ENCODE results near the gene RAMP3. TPM values are rescaled to one million over a fixed set of nuclear protein-coding genes. Genes with fewer than 3 reads are reported as not detected.
"Not testable (repeated sequence)": the region's sequence is repeated elsewhere in the genome, so short reads cannot be mapped to it uniquely, and the experiment has no call there.

The RAMP3 gene
- total RNA-seq, 1 donor = not detected

DNA sequence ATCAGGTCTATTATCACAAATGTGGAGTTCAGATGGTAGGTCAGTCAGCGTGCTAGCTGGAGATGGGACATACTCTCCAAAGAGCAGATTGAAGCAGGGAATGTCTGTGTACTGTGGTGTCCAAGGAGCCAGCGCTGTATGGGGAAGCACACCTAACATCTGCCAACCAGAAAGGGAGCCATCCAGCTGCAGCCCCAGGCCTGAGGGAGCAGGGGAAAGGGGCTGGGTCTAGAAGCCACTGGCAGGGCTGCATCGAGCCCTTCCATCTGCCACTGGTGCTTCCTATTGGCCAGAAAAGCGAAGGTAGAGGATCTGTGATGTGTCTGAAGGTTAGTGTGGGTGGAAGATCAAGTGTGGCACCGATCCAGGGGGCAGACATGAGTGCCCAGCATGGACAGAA lies 8.0 kb upstream of the RAMP3 start:
- DNase-seq (ENCODE audit: low read depth) = no peak
- TF ChIP-seq CTCF (IDR thresholded peaks at IDR 0.05; ENCODE audit: insufficient read depth, low read length) = no peak
- no peak overlapping the region for H3K4me3 ChIP-seq (ENCODE audit: low read depth, low read length)

DNA sequence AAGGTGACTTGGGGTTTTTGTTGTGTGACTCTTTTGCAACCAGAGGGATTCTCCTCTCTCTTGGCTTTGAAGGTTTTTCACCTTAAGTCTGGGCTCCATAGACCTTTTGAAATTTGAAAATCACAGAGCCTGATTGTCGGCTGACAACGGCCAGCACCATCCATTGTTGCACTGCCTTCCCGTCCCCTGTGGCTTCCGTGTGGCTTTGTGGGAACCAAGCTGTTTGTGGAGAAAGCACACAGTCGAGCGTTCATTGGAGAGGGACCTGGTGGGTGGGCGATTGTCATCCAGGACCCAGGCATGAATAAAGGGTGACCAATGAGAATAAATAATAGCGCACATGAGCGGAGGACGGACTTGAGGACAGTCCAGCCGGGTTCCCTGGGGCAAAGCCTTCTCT lies 7.4 kb upstream of the RAMP3 start:
- no peak for DNase-seq (ENCODE audit: low read depth)
- TF ChIP-seq CTCF (IDR thresholded peaks at IDR 0.05; ENCODE audit: insufficient read depth, low read length) = no peak
- no peak overlapping the region for H3K4me3 ChIP-seq (ENCODE audit: low read depth, low read length)

DNA sequence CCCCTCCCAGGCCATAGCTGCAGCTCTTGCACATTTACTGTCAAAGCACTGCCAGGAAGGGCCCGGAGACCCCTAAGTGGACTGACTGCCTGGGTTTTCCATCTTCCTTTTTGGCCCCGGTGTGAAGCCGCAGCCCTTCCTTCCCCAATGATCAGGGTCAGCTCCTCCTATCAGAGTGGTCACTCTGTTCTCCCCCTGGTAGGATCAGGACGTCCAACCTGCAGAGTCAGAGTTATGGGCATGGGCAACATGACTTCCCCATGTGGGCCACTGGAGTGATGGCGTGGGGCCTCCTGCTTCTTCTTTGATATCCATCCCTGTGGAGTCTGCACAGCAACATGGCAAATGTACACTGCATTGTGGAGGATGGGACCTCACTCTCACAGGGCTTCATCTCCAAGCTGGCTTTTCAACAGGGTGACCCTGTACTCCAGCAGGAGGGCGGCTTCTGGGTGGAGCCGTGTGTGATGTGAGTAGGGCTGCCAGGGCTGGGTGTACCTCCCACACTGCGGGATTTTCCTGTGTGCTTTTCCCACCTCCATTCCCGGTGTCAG lies 6.4 kb upstream of the RAMP3 start:
- no peak for DNase-seq (ENCODE audit: low read depth)
- TF ChIP-seq CTCF (IDR thresholded peaks at IDR 0.05; ENCODE audit: insufficient read depth, low read length) = no peak
- H3K4me3 ChIP-seq (ENCODE audit: low read depth, low read length) = no peak overlapping the region

DNA sequence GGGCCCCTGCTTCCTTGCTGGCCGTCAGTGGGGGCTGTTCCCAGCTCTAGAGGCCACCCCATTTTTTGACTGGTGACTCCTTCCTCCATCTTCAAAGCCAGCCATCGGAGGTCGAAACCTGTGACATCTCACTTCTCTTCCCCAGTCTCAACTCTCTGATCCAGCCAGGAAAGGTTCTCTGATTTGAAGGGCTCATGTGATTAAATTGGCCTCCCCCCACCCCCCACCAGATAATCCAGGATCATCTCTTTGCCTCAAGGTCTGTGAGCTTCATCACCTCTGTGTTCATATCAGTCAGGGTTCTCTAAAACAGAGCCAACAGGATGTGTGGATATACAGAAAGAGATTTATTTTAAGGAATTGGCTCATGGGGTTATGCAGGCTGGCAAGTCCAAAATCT lies 5.6 kb upstream of the RAMP3 start:
- H3K4me3 ChIP-seq (ENCODE audit: low read depth, low read length) = no peak overlapping the region
- DNase-seq (ENCODE audit: low read depth) = no peak
- no peak for TF ChIP-seq CTCF (IDR thresholded peaks at IDR 0.05; ENCODE audit: insufficient read depth, low read length)

GRCh38 chr7:45153233-45153632 lies 4.4 kb upstream of the RAMP3 start:
- H3K4me3 ChIP-seq (ENCODE audit: low read depth, low read length) = no peak overlapping the region
- no peak for TF ChIP-seq CTCF (IDR thresholded peaks at IDR 0.05; ENCODE audit: insufficient read depth, low read length)
- DNase-seq (ENCODE audit: low read depth) = no peak

- not testable (repeated sequence) for DNase-seq (ENCODE audit: low read depth)
These were observed 3.7 kb upstream of the RAMP3 start for GRCh38 chr7:45153861-45154260.

DNA sequence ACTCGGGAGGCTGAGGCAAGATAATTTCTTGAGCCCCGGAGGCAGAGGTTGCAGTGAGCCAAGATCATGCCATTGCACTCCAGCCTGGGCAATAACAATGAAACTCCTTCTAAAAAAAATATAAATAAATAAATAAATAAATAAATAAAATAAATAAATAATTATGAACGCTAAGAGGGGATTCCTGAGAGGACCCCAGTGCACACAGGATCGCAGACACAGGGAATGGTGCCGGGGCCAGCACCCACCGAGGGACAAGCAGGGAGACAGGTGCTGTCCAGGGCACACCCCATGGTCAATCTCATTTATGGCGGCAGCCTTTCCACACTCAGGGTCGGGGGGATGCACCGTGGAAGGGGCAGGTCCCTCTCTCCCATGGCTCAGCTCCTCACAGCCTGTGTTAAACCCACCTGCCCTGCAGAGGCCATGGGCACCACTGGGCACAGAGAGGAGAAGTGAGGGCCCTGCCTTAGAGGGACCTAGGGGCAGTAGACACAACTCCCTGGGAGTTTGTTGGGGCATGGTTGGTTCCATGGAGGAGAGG lies 2.2 kb upstream of the RAMP3 start:
- no peak for DNase-seq (ENCODE audit: low read depth)
- TF ChIP-seq CTCF (IDR thresholded peaks at IDR 0.05; ENCODE audit: insufficient read depth, low read length) = no peak
- no peak overlapping the region for H3K4me3 ChIP-seq (ENCODE audit: low read depth, low read length)

More at GRCh38 chr7:45153861-45154260, 3.7 kb upstream of the RAMP3 start:
- H3K4me3 ChIP-seq (ENCODE audit: low read depth, low read length) = not testable (repeated sequence)

All from fibroblast of the aortic adventitia (primary cell).